NT2/D1 (cell line): ENCODE measurements around the gene SRSF9.

Experiments used
- DNase-seq: peaks from one replicate; pipeline ENCODE4 v3.0.0-alpha.2; 2011; ENCODE audit warnings: low read depth, low spot score
- H3K27me3 ChIP-seq: 2 replicates; pipeline ENCODE4 v1.6.0; 2011; ENCODE audit warnings: mild to moderate bottlenecking; ENCODE audit not compliant: insufficient read length, insufficient read depth
- H3K36me3 ChIP-seq: 2 replicates; pipeline ENCODE4 v1.6.1; 2011; ENCODE audit warnings: mild to moderate bottlenecking, low read length, mixed read lengths; ENCODE audit not compliant: insufficient read depth, insufficient read length
- H3K4me1 ChIP-seq: 2 replicates; pipeline ENCODE4 v1.5.1; 2011; ENCODE audit not compliant: insufficient read depth, insufficient read length
- H3K4me3 ChIP-seq: 2 replicates; pipeline ENCODE4 v1.5.1; 2011; ENCODE audit warnings: low read depth; ENCODE audit not compliant: insufficient read length
- H3K9ac ChIP-seq: 2 replicates; pipeline ENCODE4 v1.6.0; 2011; ENCODE audit warnings: low read depth; ENCODE audit not compliant: insufficient read length
- H3K9me3 ChIP-seq: 2 replicates; pipeline ENCODE4 v1.5.1; 2011; ENCODE audit warnings: mild to moderate bottlenecking, low read length; ENCODE audit not compliant: insufficient read depth
- SUZ12 ChIP-seq: IDR thresholded peaks from 2 replicates; pipeline ENCODE4 v1.6.1; 2011; ENCODE audit not compliant: insufficient read length, insufficient read depth; ENCODE audit errors: extremely low read depth
- YY1 ChIP-seq: IDR thresholded peaks from 2 replicates; pipeline ENCODE4 v1.6.1; 2011; ENCODE audit not compliant: insufficient read length, insufficient read depth
- ZNF274 ChIP-seq: IDR thresholded peaks from 2 replicates; pipeline ENCODE4 v1.6.1; 2011; ENCODE audit warnings: mild to moderate bottlenecking, low read depth, low read length

The SRSF9 gene

DNA sequence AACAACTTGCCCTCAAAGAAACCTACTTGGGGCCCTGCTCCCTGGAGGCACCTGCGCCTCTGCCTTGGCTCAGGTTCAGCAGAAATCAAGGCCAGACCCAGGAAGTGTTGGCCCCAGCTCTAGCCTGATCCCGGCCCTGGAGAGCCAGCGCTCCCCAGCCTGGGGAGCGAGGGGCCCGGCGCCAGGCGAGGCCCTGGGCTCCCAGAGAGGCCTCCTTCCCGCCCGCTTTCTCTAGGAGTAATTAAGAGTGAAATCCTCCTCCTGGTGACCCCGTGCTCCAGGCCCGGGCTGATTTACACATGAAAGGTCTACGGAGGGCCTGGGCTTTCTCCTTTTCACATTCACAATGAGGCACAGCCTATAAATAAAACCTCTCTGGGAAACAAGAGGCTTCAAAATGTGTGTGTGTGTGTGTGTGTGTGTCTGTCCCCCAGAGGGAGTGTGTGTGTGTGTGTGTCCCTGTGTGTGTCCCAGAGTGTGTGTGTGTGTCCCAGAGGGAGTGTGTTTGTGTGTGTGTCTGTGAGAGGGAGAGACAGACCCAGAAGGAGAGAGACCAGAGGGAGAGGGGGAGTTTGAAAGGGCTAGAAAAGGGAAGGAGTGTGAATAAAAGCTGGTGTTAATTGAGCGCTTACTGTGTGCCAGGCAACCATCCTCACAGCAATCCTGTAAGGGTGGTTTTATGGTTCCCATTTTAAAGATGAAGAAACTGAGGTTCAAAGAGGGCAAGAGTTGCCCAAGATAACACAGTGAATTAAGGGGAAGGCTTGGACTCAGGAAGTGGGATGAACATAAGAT lies 55.5 kb downstream of the SRSF9 start:
- no peaks in the 10 kb centered on the region for H3K9me3 ChIP-seq
- H3K4me1 ChIP-seq, result peaks cover 2% of the 10 kb centered on the region
- peak overlapping the region; percentile 72 for H3K9ac ChIP-seq
- TF ChIP-seq SUZ12, result no peak
- H3K27me3 ChIP-seq, result no peaks in the 10 kb centered on the region
- DNase-seq, result peak; percentile 97
- no peaks in the 10 kb centered on the region for H3K36me3 ChIP-seq
- no peak overlapping the region for H3K4me3 ChIP-seq

DNA sequence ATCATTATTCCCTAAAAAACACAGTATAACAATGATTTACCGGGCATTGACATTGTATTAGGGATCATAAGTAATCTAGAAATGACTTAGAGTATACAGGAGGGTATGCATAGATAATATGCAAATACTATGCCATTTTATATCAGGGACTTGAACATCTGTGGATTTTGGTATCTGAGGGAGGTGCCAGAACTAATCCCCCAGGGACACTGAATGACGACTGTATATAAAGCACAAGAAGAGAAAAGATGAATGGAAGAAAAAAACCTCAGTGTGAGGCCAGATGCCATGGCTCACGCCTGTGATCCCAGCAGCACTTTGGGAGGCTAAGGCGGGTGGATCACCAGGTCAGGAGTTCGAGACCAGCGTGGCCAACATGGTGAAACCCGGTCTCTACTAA lies 57.1 kb downstream of the SRSF9 start:
- H3K4me1 ChIP-seq, result peaks cover 2% of the 10 kb centered on the region
- TF ChIP-seq YY1 (no peak), ZNF274 (no peak), SUZ12 (no peak)
- no peak overlapping the region for H3K9ac ChIP-seq
- H3K27me3 ChIP-seq, result no peaks in the 10 kb centered on the region
- H3K36me3 ChIP-seq, result no peaks in the 10 kb centered on the region
- no peak for DNase-seq
- no peak overlapping the region for H3K4me3 ChIP-seq
- no peaks in the 10 kb centered on the region for H3K9me3 ChIP-seq
